Mucosa of gallbladder (tissue), 1 donor: ENCODE data around the gene TBCEL. TPM values are rescaled to one million over a fixed set of nuclear protein-coding genes. Genes with fewer than 3 reads are reported as not detected.

Experiments
- DNase-seq: peaks from one replicate; pipeline ENCODE4 v3.0.0-alpha.2; 2020; ENCODE audit warnings: low spot score
- total RNA-seq: library from RNA; stranded (reverse); gene quantifications from one replicate; pipeline ENCODE4 v1.2.1, GENCODE V29; 2021
- donor health status: DM: no; HTN: no; CAD: no.

The TBCEL gene
- total RNA-seq, 1 donor from 2014 or later, result 27.4 TPM

- DNase-seq, result no peak
These were observed 39.8 kb downstream of the TBCEL start for GRCh38 chr11:121063728-121064127.

GRCh38 chr11:121066623-121067022 is 42.7 kb downstream of the TBCEL start:
- no peak for DNase-seq

- DNase-seq, result no peak
These were observed 43.1 kb downstream of the TBCEL start for GRCh38 chr11:121067026-121067425.

DNA sequence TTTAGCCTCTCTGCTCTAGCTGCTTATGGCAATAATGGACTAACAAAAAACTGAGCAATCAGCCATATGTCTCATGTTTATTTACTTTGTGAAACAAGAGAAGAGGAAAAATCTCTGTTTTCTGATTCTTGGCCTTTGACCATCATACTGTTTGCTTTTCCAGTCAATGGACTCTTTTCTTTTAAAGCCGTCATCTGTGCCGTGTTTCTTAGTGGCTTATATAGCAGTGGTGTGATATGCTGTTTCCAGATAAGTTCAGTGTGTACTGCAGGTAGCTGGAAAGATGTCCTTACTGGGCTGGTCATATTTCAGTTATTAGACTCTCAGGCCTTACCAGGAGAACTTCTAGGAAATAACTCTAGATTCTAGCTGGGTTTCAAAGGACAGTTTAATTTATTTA is 43.6 kb downstream of the TBCEL start:
- no peak for DNase-seq

- DNase-seq, result no peak
These were observed 44.2 kb downstream of the TBCEL start for GRCh38 chr11:121067962-121068647.

GRCh38 chr11:121068787-121069186 is 44.9 kb downstream of the TBCEL start:
- peak; percentile 40 for DNase-seq

DNA sequence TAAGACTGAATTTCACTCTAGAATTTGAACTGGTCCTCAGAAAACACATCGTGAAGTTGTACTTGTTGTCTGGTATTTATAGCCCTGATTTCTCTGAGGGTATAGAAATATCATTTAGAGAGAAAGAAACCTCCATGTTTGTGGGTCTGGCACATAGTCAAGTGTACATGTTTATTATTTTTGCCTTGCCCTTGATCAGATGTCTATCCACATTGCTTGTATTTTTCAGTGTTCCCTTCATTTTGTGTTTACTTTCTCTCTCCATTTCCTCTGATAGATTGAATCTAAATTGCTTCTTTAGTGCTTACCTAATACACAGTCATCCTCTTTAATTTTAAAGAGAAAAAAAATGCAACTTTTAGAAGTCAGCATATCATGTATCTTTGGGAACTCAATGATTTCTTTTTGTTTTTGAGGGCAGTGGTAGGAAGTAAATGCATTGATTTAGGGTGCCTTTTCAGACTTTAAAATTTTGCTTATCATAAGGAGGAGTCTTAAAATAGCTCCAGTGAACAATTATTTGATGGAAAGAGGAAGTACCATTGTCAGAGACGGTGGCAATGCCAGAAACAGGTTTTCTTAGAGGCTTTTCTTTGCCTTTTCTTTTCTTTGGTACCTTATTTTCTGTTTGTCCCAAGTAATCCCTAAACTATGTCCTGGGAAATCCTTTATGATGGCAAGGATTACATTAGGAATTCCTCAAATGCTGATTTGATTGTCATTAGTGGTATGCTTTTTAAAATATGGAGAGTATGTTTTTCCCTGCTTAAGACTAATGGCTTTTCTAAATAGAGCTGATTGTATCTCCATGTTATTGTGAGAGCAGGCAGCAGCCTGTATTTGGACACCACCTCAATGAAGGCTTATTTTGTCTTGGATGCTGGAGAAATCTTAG is 47.3 kb downstream of the TBCEL start:
- no peak for DNase-seq

DNA sequence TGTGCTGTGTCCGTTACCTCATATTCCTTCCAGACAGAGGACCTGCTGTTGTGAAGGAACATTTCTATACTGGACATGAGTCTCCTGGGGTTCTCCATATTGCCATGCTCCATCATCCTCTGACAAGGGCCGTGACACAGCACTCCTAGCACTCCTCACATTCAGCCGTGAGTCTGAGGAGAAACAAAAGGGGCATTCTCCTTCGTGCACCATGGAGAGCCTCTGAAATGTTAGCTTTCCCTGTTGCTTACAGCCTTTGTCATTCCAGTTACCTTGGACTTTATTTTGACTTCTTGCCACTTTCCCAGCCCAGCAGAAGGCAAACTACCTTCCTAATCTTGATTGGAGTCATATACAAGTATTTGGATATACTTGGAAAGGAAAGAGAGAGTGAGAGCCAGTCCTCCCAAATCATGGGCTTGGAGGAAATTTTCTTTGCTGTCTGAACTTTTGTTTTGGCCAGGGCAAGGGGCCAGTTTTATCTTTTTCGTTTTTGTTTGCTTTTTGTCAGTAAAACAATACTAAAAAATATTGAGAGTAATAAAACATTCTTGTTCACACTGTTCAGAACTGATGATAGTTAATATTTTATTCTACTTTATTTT is 48.0 kb downstream of the TBCEL start:
- DNase-seq, result no peak

DNA sequence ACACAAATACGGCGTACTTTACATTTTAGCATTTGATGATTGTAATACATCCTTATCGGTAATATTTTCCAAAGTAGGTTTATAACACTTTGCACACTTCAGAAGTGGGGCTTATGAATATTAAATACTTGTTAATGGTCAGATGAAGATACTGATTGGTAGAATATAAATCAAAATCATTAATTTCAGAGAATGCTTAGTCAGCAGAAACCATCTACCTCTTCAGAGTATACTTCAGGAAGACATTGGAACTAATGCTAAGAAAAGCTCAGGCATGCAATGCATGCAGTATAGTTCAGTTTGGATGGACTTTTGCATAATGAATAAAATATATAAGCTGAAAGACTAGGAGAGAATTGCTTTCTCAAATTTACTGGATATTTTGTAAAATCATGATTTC is 57.4 kb downstream of the TBCEL start:
- DNase-seq, result no peak

- DNase-seq, result no peak
These were observed 58.3 kb downstream of the TBCEL start for GRCh38 chr11:121082219-121082618.

DNA sequence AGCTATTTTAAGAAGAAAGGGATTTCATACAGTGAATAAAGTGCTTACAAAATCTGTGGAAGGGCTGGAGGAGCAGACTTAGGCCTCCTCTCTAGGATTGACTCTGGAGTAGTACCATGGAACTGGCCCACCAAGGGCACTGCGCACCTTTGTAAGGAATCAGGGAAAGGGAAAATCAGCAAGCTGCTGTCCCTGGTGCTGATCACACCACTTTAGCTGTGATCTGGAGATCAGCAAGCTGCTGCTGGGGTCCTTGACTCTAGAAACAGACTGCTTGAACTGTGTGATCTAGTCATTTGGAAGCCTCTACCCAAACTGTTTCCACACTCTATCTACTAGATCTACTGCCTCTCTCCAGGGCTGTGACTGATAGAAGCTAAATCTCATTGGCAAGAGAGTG is 58.8 kb downstream of the TBCEL start:
- no peak for DNase-seq

DNA sequence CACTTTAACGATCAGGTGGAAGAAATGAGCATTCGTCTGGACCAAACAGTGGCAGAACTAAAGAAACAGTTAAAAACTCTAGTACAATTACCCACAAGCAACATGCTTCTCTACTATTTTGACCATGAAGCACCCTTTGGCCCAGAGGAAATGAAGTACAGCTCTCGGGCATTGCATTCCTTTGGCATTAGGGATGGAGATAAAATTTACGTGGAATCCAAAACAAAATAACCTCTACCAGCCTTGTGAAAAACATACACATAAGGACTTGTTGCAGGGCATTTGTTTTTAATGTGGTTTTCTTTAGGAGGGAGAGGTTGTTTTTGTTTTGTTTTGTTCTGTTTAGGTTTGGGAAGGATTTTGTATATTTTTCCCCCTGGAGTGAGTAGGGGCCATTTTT is 63.0 kb downstream of the TBCEL start:
- no peak for DNase-seq

- DNase-seq, result no peak
These were observed 65.7 kb downstream of the TBCEL start for GRCh38 chr11:121089566-121089965.

GRCh38 chr11:121090145-121090721 is 66.3 kb downstream of the TBCEL start:
- DNase-seq, result no peak

DNA sequence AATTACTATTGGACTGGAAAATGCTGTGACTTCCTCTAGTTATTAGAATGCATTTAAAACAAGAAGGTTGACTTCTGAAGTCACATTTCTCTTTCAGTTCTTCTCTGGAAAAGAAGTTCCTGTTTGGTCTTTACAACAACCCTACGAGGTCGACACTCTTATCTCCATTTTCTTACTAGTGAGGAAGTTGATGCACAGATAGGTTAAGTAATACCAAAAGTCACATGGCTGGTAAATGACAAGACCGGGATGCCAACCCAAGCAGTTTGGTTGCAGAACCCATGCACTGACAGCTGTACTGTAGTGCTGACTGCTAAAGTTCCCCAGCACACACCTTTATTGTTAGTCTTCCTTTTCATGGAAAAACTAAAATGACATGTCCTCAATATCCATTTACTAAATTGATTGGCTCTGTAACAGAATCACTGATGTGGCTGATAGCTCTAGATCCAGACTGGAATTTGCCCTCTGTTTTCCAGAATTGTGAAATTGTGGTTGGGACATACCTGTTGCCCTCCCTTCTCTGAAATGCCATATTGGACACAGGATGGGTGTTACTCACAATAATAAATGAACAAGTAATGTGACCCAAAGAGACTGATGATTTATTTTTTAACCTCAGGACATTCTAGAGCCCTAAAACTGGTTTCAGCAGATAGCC is 67.7 kb downstream of the TBCEL start:
- DNase-seq, result no peak

DNA sequence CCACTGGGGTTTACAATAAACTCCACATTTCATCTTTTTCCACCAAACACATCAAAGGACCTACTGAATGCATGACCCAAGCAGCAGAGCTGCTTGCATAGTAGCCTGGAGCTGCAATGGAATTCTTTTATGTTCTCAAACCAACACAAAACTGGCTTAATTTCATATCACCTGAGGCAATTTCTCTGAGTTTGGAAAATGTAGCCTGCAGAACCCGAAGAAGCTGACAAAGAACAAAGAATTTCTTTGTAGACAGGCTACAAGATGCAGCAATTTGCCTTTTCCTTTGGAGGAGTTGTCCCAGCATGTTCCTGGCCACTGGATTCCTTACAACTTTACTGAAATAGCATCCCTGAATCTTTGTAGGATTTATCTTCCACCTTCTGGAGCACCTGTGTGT is 71.7 kb downstream of the TBCEL start:
- no peak for DNase-seq

DNA sequence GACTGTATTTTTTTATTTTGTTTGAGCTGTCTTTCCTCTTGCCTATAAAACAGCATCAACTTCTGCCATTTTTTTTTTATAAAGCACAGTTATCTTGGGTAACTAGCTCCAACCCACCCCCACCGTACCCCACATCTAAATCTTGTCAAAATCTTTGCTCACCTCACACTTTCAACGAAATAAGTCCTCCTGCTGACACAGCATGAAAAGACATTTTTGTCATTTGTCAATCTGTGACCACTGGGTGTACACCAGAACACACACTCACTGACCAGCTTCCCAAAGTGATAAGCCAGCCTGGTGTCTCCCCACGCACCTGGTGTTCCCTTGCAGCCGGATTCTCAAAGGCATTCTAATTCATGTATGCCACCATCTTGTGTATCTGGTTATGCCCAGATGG is 75.5 kb downstream of the TBCEL start:
- no peak for DNase-seq

DNA sequence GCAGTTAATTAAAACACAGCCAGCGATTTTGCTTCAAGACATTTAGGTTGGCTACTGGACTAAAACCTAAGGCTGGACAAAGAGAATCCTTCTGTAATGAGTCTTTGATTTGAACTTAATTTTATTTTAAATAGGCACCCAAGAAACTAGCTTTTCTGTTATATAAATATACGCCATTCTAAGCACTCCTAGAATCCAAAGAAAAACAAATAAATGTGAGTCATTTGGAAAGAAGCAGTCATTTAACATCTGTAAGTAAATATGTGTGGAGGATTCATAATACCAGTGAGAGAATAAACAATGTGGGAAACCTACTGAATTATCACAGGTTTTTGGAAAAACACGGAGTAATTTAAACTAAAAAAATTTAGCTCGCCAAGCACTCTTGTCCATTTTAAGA is 76.0 kb downstream of the TBCEL start:
- no peak for DNase-seq

GRCh38 chr11:121100943-121101342 is 77.0 kb downstream of the TBCEL start, which contains the start of gene TECTA:
Gene TECTA (plus strand): TSS chr11:121101243. CDS start chr11:121102666, 1,423 bp downstream.
- DNase-seq, result no peak

DNA sequence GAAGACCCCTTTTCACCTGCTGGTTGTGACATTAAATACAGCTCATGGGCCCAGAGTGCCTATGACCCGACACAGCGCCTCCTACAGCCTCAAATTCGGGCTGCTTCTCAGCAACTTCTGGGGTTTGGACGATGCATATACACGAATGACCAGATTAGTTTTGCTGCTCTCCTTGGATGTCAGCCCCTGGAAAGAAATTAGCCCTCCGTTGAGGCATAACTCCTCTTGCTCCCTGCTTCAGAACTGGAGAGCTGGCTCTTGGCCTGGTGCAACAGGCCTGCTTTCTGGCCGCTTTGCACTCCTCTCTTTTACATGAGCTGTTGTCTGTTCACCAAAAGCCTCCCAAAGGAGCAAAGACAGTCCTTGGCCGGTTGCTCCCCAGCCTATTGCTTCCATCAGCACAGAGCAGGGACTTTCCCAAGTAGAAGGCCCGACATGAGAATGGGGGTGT is 80.4 kb downstream of the TBCEL start:
- DNase-seq, result peak; percentile 14

GRCh38 chr11:121105063-121105480 is 81.2 kb downstream of the TBCEL start:
- DNase-seq, result peak; percentile 41
